Activated CD8-positive, alpha-beta memory T cell treated with anti-CD3 and anti-CD28 coated beads for 1 hour (primary cell): ENCODE measurements around the gene CRLF1.
A peak's percentile ranks its signal among the peaks of the same experiment; 100 is the strongest.
"Not testable (repeated sequence)": the region's sequence is repeated elsewhere in the genome, so short reads cannot be mapped to it uniquely, and the experiment has no call there.

Source experiments
- DNase-seq, 2 donors: peaks; one replicate each; pipeline ENCODE4 v3.0.0-alpha.2; 2020; ENCODE audit warnings: low read depth in 1 of 2; ENCODE audit errors: extremely low read depth in 1 of 2

CRLF1 gene

GRCh38 chr19:18593367-18594095 is 13.1 kb downstream of the CRLF1 start:
- no peak for DNase-seq

GRCh38 chr19:18592732-18593131 is 13.9 kb downstream of the CRLF1 start:
- not testable (repeated sequence) for DNase-seq

- no peak for DNase-seq
These were observed 14.7 kb downstream of the CRLF1 start for GRCh38 chr19:18591735-18592385.

- no peak for DNase-seq
These were observed 16.0 kb downstream of the CRLF1 start for GRCh38 chr19:18590273-18591272.

- peak; percentile 28 to 59 for DNase-seq
These were observed 17.0 kb downstream of the CRLF1 start for GRCh38 chr19:18589380-18590272.

- DNase-seq = peak; percentile 53 to 78
These were observed 17.8 kb downstream of the CRLF1 start, which contains the start of gene REX1BD for GRCh38 chr19:18588611-18589379. Gene REX1BD, plus strand, starts transcription at chr19:18588798. Its CDS starts 4 bp downstream, at chr19:18588802.

- no peak for DNase-seq
These were observed 18.5 kb downstream of the CRLF1 start for GRCh38 chr19:18587962-18588610.

- no peak for DNase-seq
These were observed 19.0 kb downstream of the CRLF1 start for GRCh38 chr19:18587561-18587960.

- DNase-seq = no peak
These were observed 20.3 kb downstream of the CRLF1 start for GRCh38 chr19:18586306-18586705.

- no peak for DNase-seq
These were observed 26.3 kb downstream of the CRLF1 start for GRCh38 chr19:18580311-18580710.

- DNase-seq = no peak
These were observed 29.2 kb downstream of the CRLF1 start for GRCh38 chr19:18577365-18577914.

GRCh38 chr19:18576383-18576782 is 30.2 kb downstream of the CRLF1 start:
- no peak for DNase-seq

- DNase-seq = no peak
These were observed 31.8 kb downstream of the CRLF1 start for GRCh38 chr19:18574691-18575291.

- peak; percentile 94 to 99 for DNase-seq
These were observed 34.8 kb downstream of the CRLF1 start, which contains the start of gene UBA52 for GRCh38 chr19:18571564-18572344. Gene UBA52, plus strand, starts transcription at chr19:18571857. Its CDS starts 1,444 bp downstream, at chr19:18573301.

- DNase-seq = no peak
These were observed 38.2 kb downstream of the CRLF1 start for GRCh38 chr19:18568367-18568766.

- no peak for DNase-seq
These were observed 39.6 kb downstream of the CRLF1 start for GRCh38 chr19:18566953-18567352.

- DNase-seq = no peak
These were observed 44.5 kb downstream of the CRLF1 start for GRCh38 chr19:18562086-18562485.
